Testis (tissue), 2 donors: Measurements from ENCODE around the gene NIN.

Experiments
- CTCF ChIP-seq, 3 experiments: fragments of 450-650 bp in 2 of 3; fragments of 200-600 bp in 1 of 3; sonication (generic) in 1 of 3; IDR thresholded peaks; one replicate each; pipeline ENCODE4 v1.5.1; 2016 to 2019; ENCODE audit warnings: antibody characterized with exemption in 3 of 3, mild to moderate bottlenecking in 2 of 3, moderate library complexity in 1 of 3
- POLR2A ChIP-seq: fragments of 450-650 bp; IDR thresholded peaks from one replicate; pipeline ENCODE4 v1.6.1; 2017; ENCODE audit warnings: antibody characterized with exemption, mild to moderate bottlenecking, moderate library complexity

GRCh38 chr14:50792634-50793068, 38.3 kb downstream of the NIN start:
- TF ChIP-seq CTCF (IDR thresholded peaks at IDR 0.05) (no peak), POLR2A (no peak)
